ENCODE measurements around the gene DEAF1. TPM values are rescaled to one million over a fixed set of nuclear protein-coding genes. Genes with fewer than 3 reads are reported as not detected.
A peak's percentile ranks its signal among the peaks of the same experiment; 100 is the strongest.

Gene DEAF1
- total and polyA plus RNA-seq, 2 experiments from 2014 or later = 42.6 to 47.8 TPM

DNA sequence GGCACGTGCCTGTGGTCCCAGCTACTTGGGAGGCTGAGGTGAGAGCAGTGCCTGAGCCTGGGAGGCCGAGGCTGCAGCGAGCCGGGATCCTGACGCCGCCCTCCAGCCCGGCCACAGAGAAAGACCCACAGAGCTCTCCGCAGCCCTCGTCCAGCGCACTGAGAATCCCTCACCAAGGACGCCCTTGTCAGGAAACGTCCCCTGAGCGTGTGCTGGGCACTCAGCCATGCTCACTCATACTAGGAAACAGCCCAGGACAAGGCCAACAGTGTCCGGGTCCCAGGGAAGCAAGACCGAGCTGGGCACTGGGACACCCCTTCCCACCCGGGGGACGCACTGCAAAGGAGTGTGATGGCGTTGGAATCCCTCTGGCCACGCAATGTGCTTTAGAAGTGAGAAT is 14.5 kb downstream of the DEAF1 start:
- Histone ChIP-seq H3K4me1 (ENCODE audit: insufficient read depth) (peaks cover 15% of the 10 kb centered on the region), H3F3A (replicated peaks; ENCODE audit: low read depth) (peaks cover 20% of the 10 kb centered on the region; the same call in 1 of the 2 replicates), H3K9me2 (ENCODE audit: insufficient read depth) (no peaks in the 10 kb centered on the region), H3K27ac (ENCODE audit: low read depth) (0 out of 2 replicates have a peak overlapping the region, but pooled peaks have one; percentile 59), H3K36me3 (ENCODE audit: insufficient read depth) (peaks cover 20% of the 10 kb centered on the region; the same call in 1 of the 2 replicates), H4K20me1 (replicated peaks; ENCODE audit: insufficient read depth) (peaks cover 5% of the 10 kb centered on the region; the same call in 1 of the 2 replicates), H2AFZ (no peak overlapping the region), H3K4me2 (no peak overlapping the region), H3K27me3 (ENCODE audit: insufficient read depth) (no peaks in the 10 kb centered on the region), H3K4me3 (no peak overlapping the region), H3K79me2 (replicated peaks; ENCODE audit: insufficient read depth) (no peaks in the 10 kb centered on the region)
- Mint-ChIP-seq H3K27ac (peak overlapping the region; percentile 65), H3K27me3 (ENCODE audit: insufficient read depth, low read depth, poor library complexity) (no peaks in the 10 kb centered on the region), H3K4me1 (peaks cover 19% of the 10 kb centered on the region), H3K9me3 (no peaks in the 10 kb centered on the region), H3K4me3 (no peak overlapping the region), H3K36me3 (ENCODE audit: low read depth) (peaks cover 73% of the 10 kb centered on the region)
- DNase-seq (ENCODE audit: low spot score) (no peak), ATAC-seq (no peak; the same call in 2 of the 3 replicates)
- TF ChIP-seq NANOG (IDR thresholded peaks at IDR 0.05; ENCODE audit: borderline replicate concordance) (no peak), STAT1 (IDR thresholded peaks at IDR 0.05; ENCODE audit: unreplicated experiment) (no peak), CREB1 (CRISPR knock-in tag; IDR thresholded peaks at IDR 0.05; ENCODE audit: low read depth) (no peak), JUNB (IDR thresholded peaks at IDR 0.05; ENCODE audit: unreplicated experiment) (no peak), EZH2phosphoT487 (IDR thresholded peaks at IDR 0.05; ENCODE audit: unreplicated experiment) (no peak), EZH2 (IDR thresholded peaks at IDR 0.05; ENCODE audit: low read depth, unreplicated experiment) (no peak), ZNF114 (CRISPR knock-in tag; IDR thresholded peaks at IDR 0.05) (no peak), POLR2AphosphoS5 (IDR thresholded peaks at IDR 0.05; ENCODE audit: low read depth) (no peak), ZNF331 (CRISPR knock-in tag; IDR thresholded peaks at IDR 0.05; ENCODE audit: low read depth) (no peak)
- TF ChIP-seq, protein P1, sequence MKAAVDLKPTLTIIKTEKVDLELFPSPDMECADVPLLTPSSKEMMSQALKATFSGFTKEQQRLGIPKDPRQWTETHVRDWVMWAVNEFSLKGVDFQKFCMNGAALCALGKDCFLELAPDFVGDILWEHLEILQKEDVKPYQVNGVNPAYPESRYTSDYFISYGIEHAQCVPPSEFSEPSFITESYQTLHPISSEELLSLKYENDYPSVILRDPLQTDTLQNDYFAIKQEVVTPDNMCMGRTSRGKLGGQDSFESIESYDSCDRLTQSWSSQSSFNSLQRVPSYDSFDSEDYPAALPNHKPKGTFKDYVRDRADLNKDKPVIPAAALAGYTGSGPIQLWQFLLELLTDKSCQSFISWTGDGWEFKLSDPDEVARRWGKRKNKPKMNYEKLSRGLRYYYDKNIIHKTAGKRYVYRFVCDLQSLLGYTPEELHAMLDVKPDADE (IDR thresholded peaks at IDR 0.05) = no peak
- TF ChIP-seq, protein P2, sequence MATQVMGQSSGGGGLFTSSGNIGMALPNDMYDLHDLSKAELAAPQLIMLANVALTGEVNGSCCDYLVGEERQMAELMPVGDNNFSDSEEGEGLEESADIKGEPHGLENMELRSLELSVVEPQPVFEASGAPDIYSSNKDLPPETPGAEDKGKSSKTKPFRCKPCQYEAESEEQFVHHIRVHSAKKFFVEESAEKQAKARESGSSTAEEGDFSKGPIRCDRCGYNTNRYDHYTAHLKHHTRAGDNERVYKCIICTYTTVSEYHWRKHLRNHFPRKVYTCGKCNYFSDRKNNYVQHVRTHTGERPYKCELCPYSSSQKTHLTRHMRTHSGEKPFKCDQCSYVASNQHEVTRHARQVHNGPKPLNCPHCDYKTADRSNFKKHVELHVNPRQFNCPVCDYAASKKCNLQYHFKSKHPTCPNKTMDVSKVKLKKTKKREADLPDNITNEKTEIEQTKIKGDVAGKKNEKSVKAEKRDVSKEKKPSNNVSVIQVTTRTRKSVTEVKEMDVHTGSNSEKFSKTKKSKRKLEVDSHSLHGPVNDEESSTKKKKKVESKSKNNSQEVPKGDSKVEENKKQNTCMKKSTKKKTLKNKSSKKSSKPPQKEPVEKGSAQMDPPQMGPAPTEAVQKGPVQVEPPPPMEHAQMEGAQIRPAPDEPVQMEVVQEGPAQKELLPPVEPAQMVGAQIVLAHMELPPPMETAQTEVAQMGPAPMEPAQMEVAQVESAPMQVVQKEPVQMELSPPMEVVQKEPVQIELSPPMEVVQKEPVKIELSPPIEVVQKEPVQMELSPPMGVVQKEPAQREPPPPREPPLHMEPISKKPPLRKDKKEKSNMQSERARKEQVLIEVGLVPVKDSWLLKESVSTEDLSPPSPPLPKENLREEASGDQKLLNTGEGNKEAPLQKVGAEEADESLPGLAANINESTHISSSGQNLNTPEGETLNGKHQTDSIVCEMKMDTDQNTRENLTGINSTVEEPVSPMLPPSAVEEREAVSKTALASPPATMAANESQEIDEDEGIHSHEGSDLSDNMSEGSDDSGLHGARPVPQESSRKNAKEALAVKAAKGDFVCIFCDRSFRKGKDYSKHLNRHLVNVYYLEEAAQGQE (IDR thresholded peaks at IDR 0.05; ENCODE audit: unreplicated experiment) = no peak
- TF ChIP-seq, protein P3, sequence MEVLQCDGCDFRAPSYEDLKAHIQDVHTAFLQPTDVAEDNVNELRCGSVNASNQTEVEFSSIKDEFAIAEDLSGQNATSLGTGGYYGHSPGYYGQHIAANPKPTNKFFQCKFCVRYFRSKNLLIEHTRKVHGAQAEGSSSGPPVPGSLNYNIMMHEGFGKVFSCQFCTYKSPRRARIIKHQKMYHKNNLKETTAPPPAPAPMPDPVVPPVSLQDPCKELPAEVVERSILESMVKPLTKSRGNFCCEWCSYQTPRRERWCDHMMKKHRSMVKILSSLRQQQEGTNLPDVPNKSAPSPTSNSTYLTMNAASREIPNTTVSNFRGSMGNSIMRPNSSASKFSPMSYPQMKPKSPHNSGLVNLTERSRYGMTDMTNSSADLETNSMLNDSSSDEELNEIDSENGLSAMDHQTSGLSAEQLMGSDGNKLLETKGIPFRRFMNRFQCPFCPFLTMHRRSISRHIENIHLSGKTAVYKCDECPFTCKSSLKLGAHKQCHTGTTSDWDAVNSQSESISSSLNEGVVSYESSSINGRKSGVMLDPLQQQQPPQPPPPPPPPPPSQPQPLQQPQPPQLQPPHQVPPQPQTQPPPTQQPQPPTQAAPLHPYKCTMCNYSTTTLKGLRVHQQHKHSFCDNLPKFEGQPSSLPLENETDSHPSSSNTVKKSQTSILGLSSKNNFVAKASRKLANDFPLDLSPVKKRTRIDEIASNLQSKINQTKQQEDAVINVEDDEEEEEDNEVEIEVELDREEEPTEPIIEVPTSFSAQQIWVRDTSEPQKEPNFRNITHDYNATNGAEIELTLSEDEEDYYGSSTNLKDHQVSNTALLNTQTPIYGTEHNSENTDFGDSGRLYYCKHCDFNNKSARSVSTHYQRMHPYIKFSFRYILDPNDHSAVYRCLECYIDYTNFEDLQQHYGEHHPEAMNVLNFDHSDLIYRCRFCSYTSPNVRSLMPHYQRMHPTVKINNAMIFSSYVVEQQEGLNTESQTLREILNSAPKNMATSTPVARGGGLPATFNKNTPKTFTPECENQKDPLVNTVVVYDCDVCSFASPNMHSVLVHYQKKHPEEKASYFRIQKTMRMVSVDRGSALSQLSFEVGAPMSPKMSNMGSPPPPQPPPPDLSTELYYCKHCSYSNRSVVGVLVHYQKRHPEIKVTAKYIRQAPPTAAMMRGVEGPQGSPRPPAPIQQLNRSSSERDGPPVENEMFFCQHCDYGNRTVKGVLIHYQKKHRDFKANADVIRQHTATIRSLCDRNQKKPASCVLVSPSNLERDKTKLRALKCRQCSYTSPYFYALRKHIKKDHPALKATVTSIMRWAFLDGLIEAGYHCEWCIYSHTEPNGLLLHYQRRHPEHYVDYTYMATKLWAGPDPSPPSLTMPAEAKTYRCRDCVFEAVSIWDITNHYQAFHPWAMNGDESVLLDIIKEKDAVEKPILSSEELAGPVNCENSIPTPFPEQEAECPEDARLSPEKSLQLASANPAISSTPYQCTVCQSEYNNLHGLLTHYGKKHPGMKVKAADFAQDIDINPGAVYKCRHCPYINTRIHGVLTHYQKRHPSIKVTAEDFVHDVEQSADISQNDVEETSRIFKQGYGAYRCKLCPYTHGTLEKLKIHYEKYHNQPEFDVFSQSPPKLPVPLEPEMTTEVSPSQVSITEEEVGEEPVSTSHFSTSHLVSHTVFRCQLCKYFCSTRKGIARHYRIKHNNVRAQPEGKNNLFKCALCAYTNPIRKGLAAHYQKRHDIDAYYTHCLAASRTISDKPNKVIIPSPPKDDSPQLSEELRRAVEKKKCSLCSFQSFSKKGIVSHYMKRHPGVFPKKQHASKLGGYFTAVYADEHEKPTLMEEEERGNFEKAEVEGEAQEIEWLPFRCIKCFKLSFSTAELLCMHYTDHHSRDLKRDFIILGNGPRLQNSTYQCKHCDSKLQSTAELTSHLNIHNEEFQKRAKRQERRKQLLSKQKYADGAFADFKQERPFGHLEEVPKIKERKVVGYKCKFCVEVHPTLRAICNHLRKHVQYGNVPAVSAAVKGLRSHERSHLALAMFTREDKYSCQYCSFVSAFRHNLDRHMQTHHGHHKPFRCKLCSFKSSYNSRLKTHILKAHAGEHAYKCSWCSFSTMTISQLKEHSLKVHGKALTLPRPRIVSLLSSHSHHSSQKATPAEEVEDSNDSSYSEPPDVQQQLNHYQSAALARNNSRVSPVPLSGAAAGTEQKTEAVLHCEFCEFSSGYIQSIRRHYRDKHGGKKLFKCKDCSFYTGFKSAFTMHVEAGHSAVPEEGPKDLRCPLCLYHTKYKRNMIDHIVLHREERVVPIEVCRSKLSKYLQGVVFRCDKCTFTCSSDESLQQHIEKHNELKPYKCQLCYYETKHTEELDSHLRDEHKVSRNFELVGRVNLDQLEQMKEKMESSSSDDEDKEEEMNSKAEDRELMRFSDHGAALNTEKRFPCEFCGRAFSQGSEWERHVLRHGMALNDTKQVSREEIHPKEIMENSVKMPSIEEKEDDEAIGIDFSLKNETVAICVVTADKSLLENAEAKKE (CRISPR knock-in tag; IDR thresholded peaks at IDR 0.05) = no peak
- TF ChIP-seq, protein P4, sequence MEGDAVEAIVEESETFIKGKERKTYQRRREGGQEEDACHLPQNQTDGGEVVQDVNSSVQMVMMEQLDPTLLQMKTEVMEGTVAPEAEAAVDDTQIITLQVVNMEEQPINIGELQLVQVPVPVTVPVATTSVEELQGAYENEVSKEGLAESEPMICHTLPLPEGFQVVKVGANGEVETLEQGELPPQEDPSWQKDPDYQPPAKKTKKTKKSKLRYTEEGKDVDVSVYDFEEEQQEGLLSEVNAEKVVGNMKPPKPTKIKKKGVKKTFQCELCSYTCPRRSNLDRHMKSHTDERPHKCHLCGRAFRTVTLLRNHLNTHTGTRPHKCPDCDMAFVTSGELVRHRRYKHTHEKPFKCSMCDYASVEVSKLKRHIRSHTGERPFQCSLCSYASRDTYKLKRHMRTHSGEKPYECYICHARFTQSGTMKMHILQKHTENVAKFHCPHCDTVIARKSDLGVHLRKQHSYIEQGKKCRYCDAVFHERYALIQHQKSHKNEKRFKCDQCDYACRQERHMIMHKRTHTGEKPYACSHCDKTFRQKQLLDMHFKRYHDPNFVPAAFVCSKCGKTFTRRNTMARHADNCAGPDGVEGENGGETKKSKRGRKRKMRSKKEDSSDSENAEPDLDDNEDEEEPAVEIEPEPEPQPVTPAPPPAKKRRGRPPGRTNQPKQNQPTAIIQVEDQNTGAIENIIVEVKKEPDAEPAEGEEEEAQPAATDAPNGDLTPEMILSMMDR (conservative IDR thresholded peaks at IDR 0.05; ENCODE audit: low read depth in 2 of 2) = no peak

Measured in GM23338 (cell line).